Parietal lobe (tissue), 1 donor: Measurements from ENCODE around the gene RNF41. TPM values are rescaled to one million over a fixed set of nuclear protein-coding genes. Genes with fewer than 3 reads are reported as not detected.

Experiments
- total RNA-seq: library from RNA; depleted of rRNA; stranded (reverse); fragments of >200 nt; gene quantifications from one replicate; pipeline ENCODE4 v1.2.3, GENCODE V29; 2014

Gene RNF41
- total RNA-seq = 77.9 TPM

GRCh38 chr12:56221757-56222530 lies at the start of gene RNF41:
Gene RNF41, minus strand, starts transcription at chr12:56221922. Its CDS starts 7,875 bp downstream, at chr12:56214047.

GRCh38 chr12:56266693-56267442 lies 45.1 kb upstream of the RNF41 start, which contains the start of gene COQ10A:
Gene COQ10A, plus strand, starts transcription at chr12:56266942. Its CDS starts 177 bp downstream, at chr12:56267119.

GRCh38 chr12:56258068-56258819 lies 36.5 kb upstream of the RNF41 start, which contains the start of gene ANKRD52:
Gene ANKRD52, minus strand, starts transcription at chr12:56258384. Its CDS starts 115 bp downstream, at chr12:56258269.

GRCh38 chr12:56229916-56230431 lies 8.3 kb upstream of the RNF41 start, which contains the start of gene SLC39A5:
Gene SLC39A5, plus strand, starts transcription at chr12:56230051. Its CDS starts 1,224 bp downstream, at chr12:56231275.

GRCh38 chr12:56224102-56224701 lies 2.5 kb upstream of the RNF41 start, which contains the start of gene NABP2:
Gene NABP2, plus strand, starts transcription at chr12:56224342. Its CDS starts 515 bp downstream, at chr12:56224857.

GRCh38 chr12:56189099-56189917 lies 32.4 kb downstream of the RNF41 start, which contains the start of gene SMARCC2:
Gene SMARCC2, minus strand, starts transcription at chr12:56189483. Its CDS starts 22 bp downstream, at chr12:56189461.

GRCh38 chr12:56158029-56158925 lies 63.4 kb downstream of the RNF41 start, which contains the start of gene MYL6:
Gene MYL6, plus strand, starts transcription at chr12:56158359. Its CDS starts 43 bp downstream, at chr12:56158402.

Other genes with a start within 250 kb of the RNF41 start
- gene RAB5B, start 247.8 kb downstream of the RNF41 start, total RNA-seq = 62.0 TPM
- 11.9 TPM for gene SUOX, start 224.6 kb downstream of the RNF41 start, total RNA-seq
- 8.5 TPM for gene IKZF4, start 200.9 kb downstream of the RNF41 start, total RNA-seq
- 22.8 TPM for gene RPS26, start 180.0 kb downstream of the RNF41 start, total RNA-seq
- 3.4 TPM for gene ERBB3, start 141.8 kb downstream of the RNF41 start, total RNA-seq
- gene PA2G4, start 117.4 kb downstream of the RNF41 start, total RNA-seq = 91.7 TPM
- 1,201 TPM for gene RPL41, start 105.3 kb downstream of the RNF41 start, total RNA-seq
- gene ZC3H10, start 103.7 kb downstream of the RNF41 start, total RNA-seq = 12.8 TPM
- gene ESYT1, start 93.7 kb downstream of the RNF41 start, total RNA-seq = 24.4 TPM
- gene MYL6B, start 69.3 kb downstream of the RNF41 start, total RNA-seq = 91.1 TPM
- 311 TPM for gene MYL6, start 63.6 kb downstream of the RNF41 start, total RNA-seq
- 149 TPM for gene SMARCC2, start 32.4 kb downstream of the RNF41 start, total RNA-seq
- gene NABP2, start 2.4 kb upstream of the RNF41 start, total RNA-seq = 18.5 TPM
- gene SLC39A5, start 8.1 kb upstream of the RNF41 start, total RNA-seq = not detected
- 35.4 TPM for gene ANKRD52, start 36.5 kb upstream of the RNF41 start, total RNA-seq
- gene COQ10A, start 45.0 kb upstream of the RNF41 start, total RNA-seq = 17.5 TPM
- gene CS, start 78.4 kb upstream of the RNF41 start, total RNA-seq = 149 TPM
- gene CNPY2, start 94.1 kb upstream of the RNF41 start, total RNA-seq = 51.6 TPM
- 54.8 TPM for gene PAN2, start 112.1 kb upstream of the RNF41 start, total RNA-seq
- gene IL23A, start 117.0 kb upstream of the RNF41 start, total RNA-seq = not detected
- 115 TPM for gene STAT2, start 138.2 kb upstream of the RNF41 start, total RNA-seq
- gene APOF, start 140.9 kb upstream of the RNF41 start, total RNA-seq = not detected
- gene TIMELESS, start 227.5 kb upstream of the RNF41 start, total RNA-seq = 5.3 TPM
- gene MIP, start 232.7 kb upstream of the RNF41 start, total RNA-seq = not detected
- 6.3 TPM for gene SPRYD4, start 246.7 kb upstream of the RNF41 start, total RNA-seq